Ovary (tissue), 9 donors: ENCODE results near the gene KLRK1. TPM values are rescaled to one million over a fixed set of nuclear protein-coding genes. Genes with fewer than 3 reads are reported as not detected.
"Not testable (repeated sequence)": the region's sequence is repeated elsewhere in the genome, so short reads cannot be mapped to it uniquely, and the experiment has no call there.

Experiments
- DNase-seq, 5 donors: peaks; one replicate each; pipeline ENCODE4 v3.0.0-alpha.2; 2019 to 2020
- H3K27ac ChIP-seq, 2 donors: fragments of 200-600 bp; one replicate each; pipeline versions ENCODE4 v1.5.1 to v1.8.0; 2019 to 2022
- H3K27me3 ChIP-seq: fragments of 200-600 bp; one replicate; pipeline ENCODE4 v1.8.0; 2022
- H3K36me3 ChIP-seq: fragments of 200-600 bp; sonication (generic); one replicate; pipeline ENCODE4 v1.5.1; 2019
- H3K4me1 ChIP-seq: one replicate; pipeline ENCODE4 v1.8.1; 2013; ENCODE audit warnings: mild to moderate bottlenecking, moderate library complexity; ENCODE audit not compliant: insufficient read depth
- H3K4me3 ChIP-seq: fragments of 200-600 bp; sonication (generic); one replicate; pipeline ENCODE4 v1.5.1; 2017
- H3K9me3 ChIP-seq, 2 donors: fragments of 200-600 bp in 1 of 2; sonication (generic) in 1 of 2; one replicate each; pipeline versions ENCODE4 v1.5.1 to v1.8.1; 2013 to 2019; ENCODE audit warnings: mild to moderate bottlenecking in 1 of 2, moderate library complexity in 1 of 2
- CTCF ChIP-seq, 3 donors: fragments of 450-650 bp in 2 of 3; fragments of 200-600 bp in 1 of 3; IDR thresholded peaks; one replicate each; pipeline versions ENCODE4 v1.5.1 to v1.8.0; 2016 to 2022; ENCODE audit warnings: antibody characterized with exemption in 3 of 3, mild to moderate bottlenecking in 1 of 3
- EP300 ChIP-seq: sonication (generic); formaldehyde crosslinking; IDR thresholded peaks from one replicate; pipeline ENCODE4 v1.6.1; 2017; ENCODE audit warnings: antibody characterized with exemption
- POLR2A ChIP-seq: fragments of 450-650 bp; IDR thresholded peaks from one replicate; pipeline ENCODE4 v1.6.1; 2017; ENCODE audit warnings: antibody characterized with exemption, mild to moderate bottlenecking, moderate library complexity
- WGBS, 3 donors: extraction: QIAGEN DNeasy Blood & Tissue Kit in 1 of 3; methylation state at CpG; one replicate each; pipeline versions ENCODE4 v1.1.5 to v1.1.7; 2013 to 2017; 5-methylcytosine and 5-hydroxymethylcytosine counted together
- intact Hi-C, 4 donors: fragments of 100-400 bp; cut with DNase I; formaldehyde crosslinking; loops; one replicate each; pipeline versions ENCODE4 v1.11.0 to v1.15.1; 2022 to 2023
- polyA plus RNA-seq, 2 donors: library from polyadenylated mRNA; stranded (reverse); fragments of 200-250 nt in 1 of 2; fragments of 350-450 nt in 1 of 2; fragmentation: Illumina TruSeq in 1 of 2; extraction: RNeasy Lipid Tissue Mini Kit (QIAGEN cat#74804) in 1 of 2; gene quantifications; one replicate each; pipeline ENCODE4 v1.2.3, GENCODE V29; 2013 to 2014
- total RNA-seq, 7 donors: library from RNA; depleted of rRNA in 2 of 7; stranded (reverse); fragments of >200 nt in 2 of 7; fragmentation: NEBNext Ultra II Directional in 3 of 7; extraction: Animal tissue kit (Norgen Biotek cat#: 25700) in 3 of 7; gene quantifications; one replicate each; pipeline versions ENCODE4 v1.1.0 to v1.2.4, GENCODE V29; 2016 to 2023
- donor health status: DM: no; HTN: no; CAD: no; lungs with moderate emphysema.
- donor health status: DM: no; HTN: no; CAD: no.
- donor health status: Bipolar disorder and iron deficiency.
- donor health status: DM: yes; HTN: yes; CAD: no.
- donor health status: DM: no; HTN: no; CAD: no.
- donor health status: DM: yes; HTN: yes; CAD: no.

KLRK1 gene
- total and polyA plus RNA-seq, 9 donors = 0.12 to 6.3 (median 0.54) TPM

- no peaks in the 10 kb centered on the region for H3K9me3 ChIP-seq
- H3K4me3 ChIP-seq = no peak overlapping the region
- no peak for TF ChIP-seq POLR2A
- no peak for TF ChIP-seq CTCF (IDR thresholded peaks at IDR 0.05)
- no peak for TF ChIP-seq EP300
- H3K4me1 ChIP-seq = no peaks in the 10 kb centered on the region
- no peaks in the 10 kb centered on the region for H3K27me3 ChIP-seq
- no peak for DNase-seq
- no peaks in the 10 kb centered on the region for H3K36me3 ChIP-seq
- H3K27ac ChIP-seq = no peak overlapping the region
- intact Hi-C loops = no loop called here
Measured at GRCh38 chr12:10400829-10401228, 11.0 kb upstream of the KLRK1 start.

DNA sequence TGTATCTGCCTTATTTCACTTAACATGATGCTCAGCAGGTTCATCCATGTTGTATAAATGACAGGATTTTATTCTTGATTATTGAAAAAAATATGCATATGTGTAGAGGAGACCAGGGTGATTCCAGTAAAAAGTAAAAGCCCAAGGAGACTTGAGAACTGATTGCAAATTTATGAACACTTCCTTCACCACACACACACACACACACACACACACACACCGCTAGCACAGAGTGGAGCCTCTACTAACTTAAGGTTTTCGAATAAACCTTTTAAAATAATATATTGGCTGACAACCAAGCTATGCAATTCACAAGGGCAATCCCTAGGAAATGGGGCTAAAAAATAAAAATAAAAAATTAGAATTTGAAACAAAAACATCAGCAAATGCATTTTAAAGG lies 8.3 kb upstream of the KLRK1 start:
- Histone ChIP-seq H3K4me1 (no peaks in the 10 kb centered on the region), H3K4me3 (no peak overlapping the region), H3K27me3 (no peaks in the 10 kb centered on the region), H3K27ac (no peak overlapping the region), H3K9me3 (no peaks in the 10 kb centered on the region), H3K36me3 (no peaks in the 10 kb centered on the region)
- no peak for TF ChIP-seq POLR2A
- no peak for TF ChIP-seq CTCF (IDR thresholded peaks at IDR 0.05)
- DNase-seq = no peak
- intact Hi-C loops = no loop called here
- 87 to 93% (median 92%) methylated on average over 2 of the region's 2 CpGs for WGBS, 3 donors

DNA sequence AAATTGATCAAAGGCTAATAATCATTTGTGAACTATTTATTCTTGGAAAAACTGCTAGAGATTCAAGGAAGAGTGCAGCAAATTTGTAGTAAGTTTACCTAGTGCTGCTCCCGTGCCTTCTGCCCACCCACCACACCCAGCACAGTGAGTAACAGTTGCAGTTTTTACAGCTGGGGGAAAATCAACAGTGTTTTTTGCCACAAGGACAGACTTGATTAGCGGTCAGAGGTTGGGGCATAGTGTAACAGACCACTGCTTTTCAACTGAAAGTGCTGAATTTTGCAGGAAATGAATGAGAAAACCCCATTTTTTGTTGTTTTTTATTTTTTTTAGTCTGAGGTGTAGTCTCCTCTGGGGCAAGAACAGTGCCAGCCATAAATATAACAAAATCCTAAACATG lies 7.5 kb upstream of the KLRK1 start:
- Histone ChIP-seq H3K4me3 (no peak overlapping the region), H3K4me1 (no peaks in the 10 kb centered on the region), H3K27me3 (no peaks in the 10 kb centered on the region), H3K27ac (no peak overlapping the region), H3K9me3 (no peaks in the 10 kb centered on the region), H3K36me3 (no peaks in the 10 kb centered on the region)
- intact Hi-C loops = no loop called here
- 47 to 76% (median 61%) methylated on average over 2 of the region's 2 CpGs for WGBS, 3 donors
- no peak for TF ChIP-seq CTCF (IDR thresholded peaks at IDR 0.05)
- TF ChIP-seq EP300 = no peak
- no peak for DNase-seq

DNA sequence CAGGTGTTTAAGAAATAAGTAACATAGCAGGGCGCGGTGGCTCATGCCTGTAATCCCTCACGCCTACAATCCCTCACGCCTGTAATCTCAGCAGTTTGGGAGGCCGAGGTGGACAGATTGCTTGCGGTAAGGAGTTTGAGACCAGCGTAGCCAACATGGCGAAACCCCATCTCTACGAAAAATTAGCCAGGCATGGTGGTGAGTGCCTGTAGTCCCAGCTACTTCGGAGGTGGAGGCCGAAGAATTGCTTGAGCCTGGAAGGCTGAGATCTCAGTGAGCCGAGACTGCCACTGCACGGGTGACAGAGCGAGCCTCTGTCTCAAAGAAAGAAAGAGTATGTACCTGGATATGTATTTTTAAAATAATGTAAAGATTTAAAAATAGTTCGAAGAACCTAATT lies 6.3 kb upstream of the KLRK1 start:
- H3K4me3 ChIP-seq, intact Hi-C loops, H3K36me3 ChIP-seq, H3K27me3 ChIP-seq, H3K27ac ChIP-seq, H3K4me1 ChIP-seq, DNase-seq, H3K9me3 ChIP-seq: not testable (repeated sequence)
- 63 to 75% (median 70%) methylated on average over 15 of the region's 15 CpGs for WGBS, 3 donors

GRCh38 chr12:10395390-10395998 lies 5.7 kb upstream of the KLRK1 start:
- no peak overlapping the region for H3K4me3 ChIP-seq
- H3K9me3 ChIP-seq = no peaks in the 10 kb centered on the region
- WGBS, 3 donors = 4 to 26% (median 7%) methylated on average over 6 of the region's 6 CpGs
- H3K27ac ChIP-seq = peak overlapping the region in 1 of 2 donors; percentile 51
- H3K4me1 ChIP-seq = no peaks in the 10 kb centered on the region
- intact Hi-C loops = no loop called here
- DNase-seq = peak; percentile 28 to 42 (median 32)
- H3K36me3 ChIP-seq = no peaks in the 10 kb centered on the region
- no peaks in the 10 kb centered on the region for H3K27me3 ChIP-seq
- no peak for TF ChIP-seq EP300
- no peak for TF ChIP-seq CTCF (IDR thresholded peaks at IDR 0.05)

DNA sequence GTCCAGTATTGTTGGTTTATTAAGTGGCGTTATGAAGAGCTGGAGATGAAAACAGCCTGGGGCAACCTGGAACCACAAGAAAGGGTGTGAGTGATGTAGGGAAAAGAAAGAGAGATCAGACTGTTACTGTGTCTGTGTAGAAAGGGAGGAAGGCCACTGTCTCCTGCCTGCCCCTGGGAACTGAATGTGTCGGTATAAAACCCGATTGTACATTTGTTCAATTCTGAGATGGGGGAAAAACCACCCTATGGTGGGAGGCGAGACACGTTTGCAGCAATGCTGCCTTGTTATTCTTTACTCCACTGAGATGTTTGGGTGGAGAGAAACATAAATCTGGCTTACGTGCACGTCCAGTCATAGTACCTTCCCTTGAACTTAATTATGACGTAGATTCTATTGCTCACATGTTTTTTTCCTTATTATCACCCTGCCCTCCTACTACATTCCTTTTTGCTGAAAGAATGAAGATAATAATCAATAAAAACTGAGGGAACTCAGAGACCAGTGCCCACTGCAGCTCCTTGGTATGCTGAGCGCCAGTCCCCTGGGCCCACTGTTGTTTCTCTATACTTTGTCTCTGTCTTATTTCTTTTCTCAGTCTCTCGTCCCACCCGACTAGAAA lies 4.8 kb upstream of the KLRK1 start:
- intact Hi-C loops, DNase-seq, H3K9me3 ChIP-seq, H3K4me3 ChIP-seq, H3K27me3 ChIP-seq, H3K27ac ChIP-seq, H3K36me3 ChIP-seq, H3K4me1 ChIP-seq: not testable (repeated sequence)
- 73 to 79% (median 75%) methylated on average over 11 of the region's 11 CpGs for WGBS, 3 donors
